H4 (cell line): ENCODE data around the gene FRMD3. TPM values are rescaled to one million over a fixed set of nuclear protein-coding genes. Genes with fewer than 3 reads are reported as not detected.
"Not testable (repeated sequence)": the region's sequence is repeated elsewhere in the genome, so short reads cannot be mapped to it uniquely, and the experiment has no call there.

ENCODE experiments used
- DNase-seq: peaks from one replicate; pipeline ENCODE4 v3.0.0-alpha.2; 2015; ENCODE audit warnings: low spot score
- total RNA-seq: library from RNA; depleted of rRNA; stranded (reverse); fragments of >200 nt; shearing (Covaris generic); gene quantifications from 2 replicates; pipeline ENCODE4 v1.2.3, GENCODE V29; 2014

FRMD3 gene
- total RNA-seq, 1 experiment from 2014 or later: 0.29 TPM

- DNase-seq: no peak
These were observed 14.5 kb downstream of the FRMD3 start for GRCh38 chr9:83523684-83524083.

GRCh38 chr9:83521411-83521810 lies 16.8 kb downstream of the FRMD3 start:
- DNase-seq: no peak

GRCh38 chr9:83521011-83521410 lies 17.2 kb downstream of the FRMD3 start:
- DNase-seq: no peak

DNA sequence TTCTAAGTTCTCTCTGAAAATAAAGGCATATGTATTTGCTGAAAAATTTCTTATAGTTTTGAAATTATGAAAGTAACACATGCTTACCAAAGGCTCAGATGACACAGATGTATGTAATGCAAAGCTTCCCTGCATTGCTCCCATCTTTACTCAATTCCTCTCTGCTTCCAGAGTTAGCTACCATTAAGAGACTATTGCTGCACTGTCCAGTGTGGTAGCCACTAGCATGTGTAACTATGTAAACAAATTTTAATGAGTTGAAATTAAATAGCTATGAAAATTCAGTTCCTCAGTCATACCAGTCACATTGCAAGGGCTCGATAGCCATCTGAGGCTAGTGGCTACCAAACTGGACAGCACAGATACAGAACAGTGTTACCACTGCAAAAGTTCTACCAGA lies 17.9 kb downstream of the FRMD3 start:
- DNase-seq: no peak

GRCh38 chr9:83517980-83518379 lies 20.2 kb downstream of the FRMD3 start:
- DNase-seq: not testable (repeated sequence)

- no peak for DNase-seq
These were observed 23.4 kb downstream of the FRMD3 start for GRCh38 chr9:83514767-83515166.

DNA sequence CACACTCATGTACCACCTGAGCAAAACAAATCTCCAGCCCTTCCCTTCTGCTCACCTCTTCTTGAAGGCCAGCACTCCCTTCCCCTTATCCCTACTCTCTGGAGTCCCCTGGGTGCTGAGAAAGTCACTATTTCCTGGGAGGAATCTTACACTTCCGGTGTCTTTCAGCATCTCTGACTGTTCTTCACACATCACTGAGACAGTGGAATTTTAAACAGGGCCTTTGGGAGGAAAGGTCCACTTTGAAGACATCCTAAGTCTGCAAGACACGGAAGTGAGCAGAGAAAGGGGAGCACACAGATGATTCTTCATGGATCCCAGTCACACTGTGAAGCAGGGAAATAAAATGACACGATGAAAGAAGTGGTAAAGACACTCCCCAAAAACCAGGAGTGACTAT lies 25.6 kb downstream of the FRMD3 start:
- DNase-seq: no peak

- no peak for DNase-seq
These were observed 27.1 kb downstream of the FRMD3 start for GRCh38 chr9:83511051-83511450.

DNA sequence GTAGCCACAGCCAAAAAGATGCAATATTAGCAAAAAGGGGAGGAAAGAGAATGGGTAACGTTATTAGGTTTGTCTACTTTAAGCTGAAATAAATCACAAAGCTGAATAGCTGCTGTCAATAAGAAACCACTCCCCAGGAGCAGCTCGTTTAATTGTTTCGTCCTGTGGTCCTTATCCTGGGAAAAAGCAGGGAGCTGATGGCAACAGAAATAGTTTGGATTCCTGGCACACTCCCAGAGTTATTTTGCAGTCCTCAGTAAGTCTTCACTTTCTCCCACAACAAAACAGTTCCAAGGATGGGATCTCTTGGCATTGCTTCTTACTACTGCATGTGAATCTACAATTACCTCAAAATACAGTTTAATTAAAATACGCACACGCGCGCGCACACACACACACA lies 28.8 kb downstream of the FRMD3 start:
- DNase-seq: no peak

GRCh38 chr9:83508067-83508466 lies 30.1 kb downstream of the FRMD3 start:
- no peak for DNase-seq

GRCh38 chr9:83505282-83505681 lies 32.9 kb downstream of the FRMD3 start:
- no peak for DNase-seq

GRCh38 chr9:83503866-83504265 lies 34.3 kb downstream of the FRMD3 start:
- DNase-seq: no peak

DNA sequence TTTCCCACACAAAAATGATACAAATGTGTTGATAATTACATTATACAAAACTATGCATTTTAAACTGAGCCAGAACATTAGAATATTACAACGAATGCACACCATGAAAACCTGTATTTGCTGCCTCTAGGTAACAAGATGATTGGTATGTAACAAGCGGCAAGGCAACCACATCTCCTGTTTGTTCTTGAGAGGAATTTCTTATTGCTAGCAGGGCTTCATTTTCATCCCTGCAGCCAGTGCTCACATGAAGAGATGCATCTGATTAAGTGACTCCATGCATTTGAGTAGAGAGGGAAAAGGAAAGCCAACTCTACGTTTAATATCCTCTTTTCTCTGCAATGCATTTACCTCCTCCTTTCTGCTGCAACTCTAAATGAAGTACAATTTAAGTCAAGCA lies 36.6 kb downstream of the FRMD3 start:
- DNase-seq: no peak

DNA sequence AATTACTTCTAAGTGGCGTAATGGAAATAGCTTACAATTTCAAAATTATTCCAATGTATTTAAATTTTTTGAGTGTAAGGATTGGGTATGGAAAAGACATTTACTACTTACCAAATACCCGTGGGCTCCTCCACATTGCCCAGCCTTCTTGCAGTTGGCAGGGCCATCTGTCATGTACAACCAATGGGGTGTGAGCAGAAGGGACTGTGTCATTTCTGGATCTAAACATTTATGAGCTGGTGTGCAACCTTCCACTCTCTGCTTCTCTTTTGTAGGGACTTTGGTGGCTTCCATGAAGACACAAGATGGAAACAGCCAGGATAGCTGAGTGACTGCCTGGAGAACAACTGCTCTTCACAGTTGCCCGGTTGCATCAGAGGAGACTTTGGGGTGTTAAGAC lies 40.8 kb downstream of the FRMD3 start:
- no peak for DNase-seq

GRCh38 chr9:83491995-83492394 lies 46.2 kb downstream of the FRMD3 start:
- DNase-seq: no peak

DNA sequence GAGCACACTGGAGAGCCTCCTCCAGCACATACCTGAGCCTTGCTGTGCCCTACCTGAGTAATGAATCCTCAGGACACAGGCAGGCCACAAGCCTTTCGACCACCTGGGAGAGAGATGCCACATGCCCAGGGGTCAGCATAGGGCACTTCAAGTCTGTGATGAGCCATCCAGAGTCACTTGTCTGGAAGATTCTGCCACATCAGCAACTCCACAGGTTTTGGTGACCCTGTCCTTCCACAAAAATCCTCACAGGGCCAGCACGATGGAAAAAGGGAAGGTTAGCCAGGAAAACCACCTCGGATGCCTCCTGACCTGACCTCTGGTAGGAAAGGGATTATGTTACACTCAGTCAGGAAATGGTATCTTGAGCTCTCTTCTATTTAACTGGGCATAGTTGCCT lies 46.8 kb downstream of the FRMD3 start:
- no peak for DNase-seq

- no peak for DNase-seq
These were observed 48.2 kb downstream of the FRMD3 start for GRCh38 chr9:83489961-83490360.

GRCh38 chr9:83484990-83485389 lies 53.2 kb downstream of the FRMD3 start:
- DNase-seq: no peak

DNA sequence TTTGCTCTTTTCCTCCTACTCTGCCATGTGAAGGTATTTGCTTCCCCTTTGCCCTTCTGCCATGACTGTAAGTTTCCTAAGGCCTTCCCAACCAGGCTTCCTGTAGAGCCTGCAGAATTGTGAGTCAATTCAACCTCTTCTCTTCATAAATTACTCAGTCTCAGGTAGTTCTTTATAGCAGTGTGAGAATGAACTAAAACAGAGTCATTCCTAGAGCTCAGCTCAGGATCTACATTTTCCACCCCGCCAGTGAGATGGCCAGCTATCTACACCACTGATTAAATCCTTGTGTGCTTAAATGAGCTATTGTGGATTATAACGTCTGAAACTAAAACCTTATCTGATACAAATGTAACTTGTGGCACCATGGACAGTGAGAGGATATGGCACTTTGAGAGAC lies 55.0 kb downstream of the FRMD3 start:
- no peak for DNase-seq

DNA sequence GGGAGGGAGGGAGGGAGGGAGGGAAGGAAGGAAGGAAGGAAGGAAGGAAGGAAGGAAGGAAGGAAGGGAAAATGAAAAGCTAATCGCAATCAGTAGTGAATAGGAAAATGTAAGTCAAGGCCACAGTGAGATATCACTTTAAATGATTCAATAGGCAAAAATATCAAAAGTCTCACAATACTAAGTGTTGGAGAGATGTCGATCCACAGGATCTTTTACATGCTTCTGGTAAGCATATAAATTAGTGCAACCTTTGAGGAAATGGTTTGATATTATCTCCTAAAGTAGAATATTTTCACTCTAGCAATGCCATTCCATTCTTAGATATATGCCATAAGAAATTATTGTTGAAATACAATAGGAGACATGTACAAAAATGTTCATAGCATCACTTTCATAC lies 58.4 kb downstream of the FRMD3 start:
- no peak for DNase-seq

GRCh38 chr9:83477571-83477970 lies 60.6 kb downstream of the FRMD3 start:
- DNase-seq: no peak

GRCh38 chr9:83477120-83477519 lies 61.1 kb downstream of the FRMD3 start:
- DNase-seq: no peak

DNA sequence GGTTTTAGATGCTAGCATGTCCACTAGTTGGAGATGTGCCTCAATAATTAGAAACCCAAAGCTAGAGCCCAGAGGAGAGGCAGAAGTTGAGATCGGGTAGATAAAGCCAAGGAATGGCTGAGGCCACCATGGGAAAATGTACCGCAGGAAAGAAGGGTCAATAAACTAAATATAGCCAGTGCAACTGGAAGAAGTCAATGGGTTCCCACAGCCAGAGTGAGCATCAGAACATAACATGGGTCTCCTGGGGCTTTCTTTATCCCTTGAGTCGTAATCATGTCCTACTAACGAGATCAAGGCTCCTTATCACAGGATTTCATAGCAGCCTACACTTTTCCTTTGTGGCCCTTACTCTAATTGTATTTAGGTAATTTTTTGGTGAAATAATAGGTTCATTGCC lies 61.7 kb downstream of the FRMD3 start:
- no peak for DNase-seq

DNA sequence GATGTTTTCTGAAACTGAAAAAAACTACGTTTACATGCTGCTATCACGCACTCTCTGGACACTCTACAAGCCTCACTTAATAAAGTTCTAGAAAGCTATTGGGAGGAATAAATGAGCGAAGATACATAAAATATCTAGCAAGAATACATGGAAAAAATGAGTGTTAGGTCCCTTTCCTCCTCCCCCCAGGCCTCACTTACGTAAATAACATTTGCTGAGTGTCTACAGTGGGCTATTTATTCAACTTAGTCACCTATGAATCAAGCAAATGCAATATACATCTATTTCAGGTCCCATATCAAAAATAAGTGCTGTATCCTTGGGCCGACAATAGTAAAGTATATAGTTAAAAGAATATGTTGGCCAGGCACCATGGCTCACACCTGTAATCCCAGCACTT lies 62.5 kb downstream of the FRMD3 start:
- no peak for DNase-seq

GRCh38 chr9:83474631-83475030 lies 63.6 kb downstream of the FRMD3 start:
- no peak for DNase-seq
